SU-DHL-6 (cell line): ENCODE data around the gene HMX1.

Source experiments
- H2AFZ ChIP-seq: fragments of 200-600 bp; sonication (generic); 2 replicates; pipeline ENCODE4 v1.6.1; 2014; ENCODE audit warnings: low read depth, mild to moderate bottlenecking, moderate library complexity, mixed read lengths, antibody characterized with exemption, low read length; ENCODE audit not compliant: severe bottlenecking
- H3F3A ChIP-seq: fragments of 200-600 bp; shearing (Covaris generic); 2 replicates; pipeline ENCODE4 v1.6.0; 2016; ENCODE audit warnings: antibody characterized with exemption, mild to moderate bottlenecking; ENCODE audit not compliant: insufficient read depth
- H3K27ac ChIP-seq: fragments of 200-600 bp; sonication (generic); 2 replicates; pipeline ENCODE4 v1.5.1; 2016; ENCODE audit warnings: low read depth, mild to moderate bottlenecking, low read length, moderate library complexity, mixed read lengths
- H3K27me3 ChIP-seq: fragments of 200-600 bp; sonication (generic), shearing (Covaris generic); 2 replicates; pipeline ENCODE4 v1.6.0; 2014; ENCODE audit warnings: mild to moderate bottlenecking, low read length
- H3K36me3 ChIP-seq: fragments of 200-600 bp; sonication (generic); 2 replicates; pipeline ENCODE4 v1.6.1; 2014; ENCODE audit warnings: mild to moderate bottlenecking, low read length, mixed read lengths
- H3K4me2 ChIP-seq: fragments of 300-600, 200-600 bp; shearing (Covaris generic), sonication (generic); 2 replicates; pipeline ENCODE4 v1.6.0; 2014; ENCODE audit warnings: low read length, low read depth, mild to moderate bottlenecking; ENCODE audit not compliant: poor library complexity, severe bottlenecking
- H3K4me3 ChIP-seq: fragments of 200-600 bp; sonication (generic); 2 replicates; pipeline ENCODE4 v1.5.1; 2014; ENCODE audit warnings: antibody characterized with exemption, low read length, mild to moderate bottlenecking, mixed read lengths; ENCODE audit not compliant: insufficient read depth, poor library complexity, severe bottlenecking
- H3K79me2 ChIP-seq: fragments of 200-600 bp; sonication (generic); 2 replicates; pipeline ENCODE4 v1.6.1; 2014; ENCODE audit warnings: mild to moderate bottlenecking, low read length, moderate library complexity; ENCODE audit not compliant: insufficient read depth
- H3K9ac ChIP-seq: fragments of 200-600 bp; sonication (generic); 2 replicates; pipeline ENCODE4 v1.7.0; 2014; ENCODE audit warnings: mild to moderate bottlenecking, low read length
- H3K9me2 ChIP-seq: fragments of 200-600 bp; sonication (generic); replicated peaks from 2 replicates; pipeline ENCODE4 v1.6.1; 2014; ENCODE audit warnings: low read length; ENCODE audit not compliant: insufficient read depth
- H3K9me3 ChIP-seq: fragments of 200-600 bp; sonication (generic); 2 replicates; pipeline ENCODE4 v1.6.1; 2014; ENCODE audit warnings: low read length, mixed read lengths; ENCODE audit not compliant: insufficient read depth
- H4K20me1 ChIP-seq: fragments of 200-600 bp; sonication (generic); 2 replicates; pipeline ENCODE4 v1.6.1; 2014; ENCODE audit warnings: low read depth, mild to moderate bottlenecking, antibody characterized with exemption, low read length, moderate library complexity, mixed read lengths
- CTCF ChIP-seq: fragments of 200-600 bp; sonication (generic); IDR thresholded peaks from one replicate; pipeline ENCODE4 v1.5.1; 2017; ENCODE audit warnings: antibody characterized with exemption, mild to moderate bottlenecking, low read length, moderate library complexity; ENCODE audit not compliant: insufficient read depth, poor library complexity, severe bottlenecking
- EZH2phosphoT487 ChIP-seq: fragments of 200-600 bp; sonication (generic), shearing (Covaris generic); conservative IDR thresholded peaks from 2 replicates; pipeline ENCODE4 v1.6.1; 2018; ENCODE audit warnings: mild to moderate bottlenecking, antibody characterized with exemption, low read length, moderate library complexity, mixed read lengths

The HMX1 gene

GRCh38 chr4:8894424-8894816, 22.8 kb upstream of the HMX1 start:
- Histone ChIP-seq H3K9me2 (no peaks in the 10 kb centered on the region), H3K9ac (no peak overlapping the region), H3K27ac (no peak overlapping the region), H3K9me3 (no peaks in the 10 kb centered on the region), H3K27me3 (no peaks in the 10 kb centered on the region), H2AFZ (no peak overlapping the region), H4K20me1 (no peaks in the 10 kb centered on the region), H3K36me3 (no peaks in the 10 kb centered on the region), H3F3A (no peaks in the 10 kb centered on the region), H3K4me2 (no peak overlapping the region), H3K4me3 (no peak overlapping the region), H3K79me2 (no peaks in the 10 kb centered on the region)
- TF ChIP-seq EZH2phosphoT487 (no peak), CTCF (no peak)

DNA sequence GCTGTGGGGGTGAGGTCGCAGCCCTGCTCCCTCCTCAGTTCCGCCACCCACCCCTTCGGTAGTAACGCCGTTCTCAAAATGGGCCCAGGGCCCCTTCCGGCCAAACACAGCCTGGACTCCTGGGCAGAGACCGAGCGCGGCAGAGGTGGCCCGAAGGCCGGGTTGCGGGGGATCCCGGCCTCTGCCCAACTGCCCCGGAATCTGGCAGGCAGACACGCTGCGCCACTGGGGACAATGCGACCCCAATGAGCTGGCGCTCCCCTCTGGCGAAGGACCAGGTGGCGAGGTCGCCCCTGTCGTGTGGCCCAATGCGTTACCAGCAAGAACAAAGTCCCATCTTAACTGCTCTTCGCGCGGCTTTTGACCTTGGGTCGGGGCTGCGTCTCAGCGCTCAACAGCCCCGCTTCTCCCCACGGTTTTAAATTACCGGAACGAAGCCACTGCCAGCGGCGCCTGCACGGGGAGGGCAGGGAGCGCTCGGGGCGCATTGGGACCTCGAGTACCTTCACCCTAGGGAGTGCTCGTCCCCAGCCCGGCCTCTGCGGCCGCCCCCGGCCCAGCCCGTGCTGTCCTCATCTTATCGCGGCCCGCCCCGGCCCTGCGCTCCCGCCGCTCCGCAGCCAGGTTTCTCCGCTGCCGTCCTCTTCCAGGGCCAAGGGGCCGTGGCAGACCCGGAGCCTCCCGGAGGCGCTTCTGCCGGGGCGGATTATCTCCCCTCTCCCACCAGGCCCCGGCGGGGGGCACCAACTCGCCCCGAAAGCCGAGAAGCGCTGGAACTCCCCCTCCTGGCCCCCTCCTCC, 22.2 kb upstream of the HMX1 start:
- Histone ChIP-seq H3K79me2 (no peaks in the 10 kb centered on the region), H3K27ac (no peak overlapping the region), H3K9ac (no peak overlapping the region), H3F3A (no peaks in the 10 kb centered on the region), H3K36me3 (no peaks in the 10 kb centered on the region), H3K9me3 (no peaks in the 10 kb centered on the region), H3K4me2 (no peak overlapping the region), H3K27me3 (no peaks in the 10 kb centered on the region), H3K4me3 (no peak overlapping the region), H4K20me1 (no peaks in the 10 kb centered on the region), H2AFZ (no peak overlapping the region), H3K9me2 (no peaks in the 10 kb centered on the region)
- TF ChIP-seq EZH2phosphoT487 (no peak), CTCF (no peak)

GRCh38 chr4:8893227-8893623, 21.6 kb upstream of the HMX1 start:
- Histone ChIP-seq H3K9ac (no peak overlapping the region), H3K27ac (no peak overlapping the region), H3K4me2 (no peak overlapping the region), H2AFZ (no peak overlapping the region), H3F3A (no peaks in the 10 kb centered on the region), H4K20me1 (no peaks in the 10 kb centered on the region), H3K36me3 (no peaks in the 10 kb centered on the region), H3K79me2 (no peaks in the 10 kb centered on the region), H3K9me3 (no peaks in the 10 kb centered on the region), H3K9me2 (no peaks in the 10 kb centered on the region), H3K4me3 (no peak overlapping the region), H3K27me3 (no peaks in the 10 kb centered on the region)
- TF ChIP-seq EZH2phosphoT487 (no peak), CTCF (no peak)
